Vagina (tissue), 2 donors: ENCODE measurements around the gene PTGS1.

Experiments used
- CTCF ChIP-seq, 3 experiments: fragments of 450-650 bp in 2 of 3; fragments of 200-600 bp in 1 of 3; sonication (generic) in 1 of 3; IDR thresholded peaks; one replicate each; pipeline ENCODE4 v1.5.1; 2017 to 2019; ENCODE audit warnings: antibody characterized with exemption in 3 of 3, mild to moderate bottlenecking in 2 of 3, moderate library complexity in 2 of 3
- POLR2A ChIP-seq, 2 donors: fragments of 450-650 bp; IDR thresholded peaks; one replicate each; pipeline ENCODE4 v1.6.1; 2017; ENCODE audit warnings: antibody characterized with exemption in 2 of 2, mild to moderate bottlenecking in 2 of 2, moderate library complexity in 2 of 2
- POLR2AphosphoS5 ChIP-seq, 2 donors: sonication (generic); formaldehyde crosslinking; IDR thresholded peaks; one replicate each; pipeline ENCODE4 v1.9.0; 2017; ENCODE audit warnings: antibody characterized with exemption in 2 of 2, mild to moderate bottlenecking in 2 of 2, low read depth in 1 of 2; ENCODE audit not compliant: insufficient read depth in 1 of 2

GRCh38 chr9:122402874-122403273, 32.0 kb downstream of the PTGS1 start:
- TF ChIP-seq CTCF (IDR thresholded peaks at IDR 0.05), result no peak
- TF ChIP-seq POLR2A (IDR thresholded peaks at IDR 0.05), result no peak
- no peak for TF ChIP-seq POLR2AphosphoS5 (IDR thresholded peaks at IDR 0.05; ENCODE audit: insufficient read depth in 1 of 2, low read depth in 1 of 2)
